ENCODE results near the gene NOVA1. TPM values are rescaled to one million over a fixed set of nuclear protein-coding genes. Genes with fewer than 3 reads are reported as not detected.

The NOVA1 gene, protein sequence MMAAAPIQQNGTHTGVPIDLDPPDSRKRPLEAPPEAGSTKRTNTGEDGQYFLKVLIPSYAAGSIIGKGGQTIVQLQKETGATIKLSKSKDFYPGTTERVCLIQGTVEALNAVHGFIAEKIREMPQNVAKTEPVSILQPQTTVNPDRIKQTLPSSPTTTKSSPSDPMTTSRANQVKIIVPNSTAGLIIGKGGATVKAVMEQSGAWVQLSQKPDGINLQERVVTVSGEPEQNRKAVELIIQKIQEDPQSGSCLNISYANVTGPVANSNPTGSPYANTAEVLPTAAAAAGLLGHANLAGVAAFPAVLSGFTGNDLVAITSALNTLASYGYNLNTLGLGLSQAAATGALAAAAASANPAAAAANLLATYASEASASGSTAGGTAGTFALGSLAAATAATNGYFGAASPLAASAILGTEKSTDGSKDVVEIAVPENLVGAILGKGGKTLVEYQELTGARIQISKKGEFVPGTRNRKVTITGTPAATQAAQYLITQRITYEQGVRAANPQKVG
- 0.15 TPM in 1 of 2 replicates, not detected in the other for total RNA-seq

DNA sequence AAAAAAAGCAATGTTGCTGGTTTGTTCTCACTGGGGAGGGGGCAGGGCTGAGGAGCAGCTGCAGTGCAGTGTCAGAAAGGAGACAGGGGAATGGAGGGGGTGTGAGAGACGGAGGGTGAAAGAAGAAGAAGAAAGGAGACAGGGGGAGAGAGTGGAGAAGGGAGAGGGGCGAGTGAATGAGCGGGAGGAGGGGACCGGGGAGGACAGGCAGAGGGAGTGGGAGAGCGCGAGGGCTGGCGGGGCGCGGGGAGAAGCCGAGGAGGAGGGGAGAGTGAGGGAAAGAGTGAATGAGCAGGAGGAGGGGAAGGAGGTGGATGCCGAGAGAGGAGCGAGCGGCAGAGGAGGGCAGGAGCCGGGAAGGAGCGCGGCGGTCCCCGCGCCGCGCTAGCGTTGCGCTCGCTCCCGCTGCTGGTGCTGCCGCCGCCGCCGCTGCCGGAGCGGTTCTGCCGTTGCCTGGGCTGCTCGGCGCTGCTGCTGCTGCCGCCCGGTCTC lies at the start of gene NOVA1:
NOVA1 (minus strand) TSS at position 445 of the 492 bp plus-strand sequence. CDS start 597 bp downstream, outside the sequence.

